Neuronal stem cell (in vitro differentiated cells): ENCODE data around the gene ZSWIM4.

Source experiments
- DNase-seq: peaks from one replicate; pipeline ENCODE4 v3.0.0-alpha.2; 2013; ENCODE audit warnings: low spot score
- H2AFZ ChIP-seq: one replicate; pipeline ENCODE4 v1.6.1; 2013; ENCODE audit warnings: mild to moderate bottlenecking, low read length, inconsistent platforms
- H2AK5ac ChIP-seq: 2 replicates; pipeline ENCODE4 v1.6.1; 2013; ENCODE audit warnings: low read depth, mild to moderate bottlenecking, inconsistent platforms, low read length, moderate library complexity, mixed read lengths
- H2BK120ac ChIP-seq: 2 replicates; pipeline ENCODE4 v1.6.1; 2013; ENCODE audit warnings: low read depth, mild to moderate bottlenecking, inconsistent platforms, low read length, moderate library complexity, mixed read lengths
- H2BK12ac ChIP-seq: one replicate; pipeline ENCODE4 v1.6.1; 2013; ENCODE audit warnings: low read length, inconsistent platforms
- H2BK15ac ChIP-seq: 2 replicates; pipeline ENCODE4 v1.6.1; 2013; ENCODE audit warnings: mild to moderate bottlenecking, low read length, inconsistent platforms, mixed read lengths
- H2BK5ac ChIP-seq: one replicate; pipeline ENCODE4 v1.6.1; 2013; ENCODE audit warnings: inconsistent platforms, mild to moderate bottlenecking, low read length, moderate library complexity
- H3K14ac ChIP-seq: one replicate; pipeline ENCODE4 v1.6.1; 2013; ENCODE audit warnings: low read length, inconsistent platforms
- H3K18ac ChIP-seq: 2 replicates; pipeline ENCODE4 v1.6.1; 2013; ENCODE audit warnings: low read length, inconsistent platforms
- H3K23ac ChIP-seq: 2 replicates; pipeline ENCODE4 v1.6.1; 2013; ENCODE audit warnings: low read depth, mild to moderate bottlenecking, mixed read lengths, low read length, inconsistent platforms; ENCODE audit not compliant: poor library complexity
- H3K27ac ChIP-seq: replicated peaks from 3 replicates; pipeline ENCODE4 v1.5.1; 2013; ENCODE audit warnings: low read length, inconsistent platforms
- H3K27me3 ChIP-seq, 3 experiments: 2 replicates each; pipeline ENCODE4 v1.6.1; 2013; ENCODE audit warnings: low read length in 3 of 3, mild to moderate bottlenecking in 2 of 3, inconsistent platforms in 1 of 3, low read depth in 1 of 3, mixed read lengths in 1 of 3, moderate library complexity in 1 of 3; ENCODE audit not compliant: control insufficient read depth in 3 of 3, insufficient read depth in 3 of 3
- H3K36me3 ChIP-seq, 2 donors: replicated peaks in 1 of 2; 2 replicates each; pipeline ENCODE4 v1.6.1; 2013; ENCODE audit warnings: low read length in 2 of 2; ENCODE audit not compliant: control insufficient read depth in 2 of 2, insufficient read depth in 2 of 2
- H3K4ac ChIP-seq: 2 replicates; pipeline ENCODE4 v1.6.1; 2013; ENCODE audit warnings: inconsistent platforms, mild to moderate bottlenecking, low read length, moderate library complexity
- H3K4me1 ChIP-seq, 2 donors: 1 replicate in 1 of 2; 2 replicates in 1 of 2; pipeline ENCODE4 v1.6.1; 2013; ENCODE audit warnings: low read length in 2 of 2, low read depth in 1 of 2; ENCODE audit not compliant: control insufficient read depth in 2 of 2, insufficient read depth in 1 of 2
- H3K4me2 ChIP-seq: one replicate; pipeline ENCODE4 v1.6.1; 2013; ENCODE audit warnings: mild to moderate bottlenecking, low read length, inconsistent platforms; ENCODE audit not compliant: insufficient read depth, poor library complexity, severe bottlenecking
- H3K4me3 ChIP-seq, 2 donors: 2 replicates each; pipeline ENCODE4 v1.5.1; 2013; ENCODE audit warnings: low read length in 2 of 2, mild to moderate bottlenecking in 2 of 2, inconsistent platforms in 1 of 2, moderate library complexity in 1 of 2
- H3K79me1 ChIP-seq: one replicate; pipeline ENCODE4 v1.6.1; 2013; ENCODE audit warnings: low read depth, mild to moderate bottlenecking, inconsistent platforms, low read length, moderate library complexity
- H3K9ac ChIP-seq: one replicate; pipeline ENCODE4 v1.6.1; 2013; ENCODE audit warnings: mild to moderate bottlenecking, low read depth, low read length, inconsistent platforms; ENCODE audit not compliant: poor library complexity
- H3K9me3 ChIP-seq, 2 donors: replicated peaks in 1 of 2; 2 replicates each; pipeline versions ENCODE3 to v1.6.1; 2013; ENCODE audit warnings: low read length in 2 of 2, mild to moderate bottlenecking in 2 of 2, inconsistent platforms in 1 of 2, low read depth in 1 of 2, mixed read lengths in 1 of 2, moderate library complexity in 1 of 2; ENCODE audit not compliant: control insufficient read depth in 2 of 2, insufficient read depth in 1 of 2
- H4K8ac ChIP-seq: one replicate; pipeline ENCODE4 v1.6.1; 2013; ENCODE audit warnings: low read depth, mild to moderate bottlenecking, inconsistent platforms, low read length, moderate library complexity
- H4K91ac ChIP-seq: one replicate; pipeline ENCODE4 v1.6.1; 2013; ENCODE audit warnings: low read length, low read depth, mild to moderate bottlenecking, inconsistent platforms; ENCODE audit not compliant: poor library complexity
- WGBS, 2 donors: extraction: QIAGEN DNeasy Blood & Tissue Kit; methylation state at CpG; one replicate each; pipeline ENCODE4 v1.1.7; 2013; ENCODE audit warnings: missing lambda C conversion rate in 2 of 2, mixed read lengths in 1 of 2; ENCODE audit not compliant: insufficient read length in 2 of 2, insufficient replicate concordance in 1 of 2; ENCODE audit errors: extremely low coverage in 2 of 2; 5-methylcytosine and 5-hydroxymethylcytosine counted together

Gene ZSWIM4

DNA sequence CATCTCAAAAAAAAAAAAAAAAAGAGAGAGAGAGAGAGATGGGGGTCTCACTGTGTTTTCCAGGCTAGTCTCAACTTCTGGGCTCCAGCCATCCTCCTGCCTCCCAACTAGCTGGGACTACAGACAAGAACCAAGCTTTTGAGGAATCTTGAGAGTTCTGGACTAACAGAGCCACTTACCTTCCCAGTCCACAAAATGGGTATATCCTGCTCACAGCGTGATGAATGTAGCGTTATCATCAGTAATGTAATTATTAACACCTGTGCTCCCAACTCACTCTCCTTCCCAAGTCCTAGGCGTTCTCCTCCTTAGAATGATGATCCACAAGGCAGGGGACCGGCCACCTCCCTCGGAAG, 77.1 kb downstream of the ZSWIM4 start:
- H3K23ac ChIP-seq: peak overlapping the region; percentile 74
- H3K14ac ChIP-seq: no peak overlapping the region
- H2BK12ac ChIP-seq: no peak overlapping the region
- no peaks in the 10 kb centered on the region for H3K36me3 ChIP-seq
- no peak overlapping the region for H3K4ac ChIP-seq
- peak overlapping the region; percentile 92 for H2AFZ ChIP-seq
- H3K9ac ChIP-seq: peak overlapping the region; percentile 36
- peak overlapping the region; percentile 65 for H3K4me2 ChIP-seq
- no peak overlapping the region for H2BK15ac ChIP-seq
- H3K18ac ChIP-seq: peak overlapping the region; percentile 80
- H2AK5ac ChIP-seq: peak overlapping the region; percentile 73
- H3K4me3 ChIP-seq: peak overlapping the region in 1 of 2 donors; percentile 25
- no peaks in the 10 kb centered on the region for H3K9me3 ChIP-seq
- no peak for DNase-seq
- no peaks in the 10 kb centered on the region for H3K79me1 ChIP-seq
- H2BK120ac ChIP-seq: no peak overlapping the region
- H4K8ac ChIP-seq: no peak overlapping the region
- peaks cover 7% of the 10 kb centered on the region in 2 donors for H3K4me1 ChIP-seq
- no CpG with 5 or more reads among the region's 5 CpGs for WGBS, 2 donors
- H3K27ac ChIP-seq: peak overlapping the region; percentile 3
- peaks cover 0 to 21% (median 12%) of the 10 kb centered on the region in 3 experiments for H3K27me3 ChIP-seq
- H2BK5ac ChIP-seq: no peak overlapping the region
- H4K91ac ChIP-seq: no peak overlapping the region

DNA sequence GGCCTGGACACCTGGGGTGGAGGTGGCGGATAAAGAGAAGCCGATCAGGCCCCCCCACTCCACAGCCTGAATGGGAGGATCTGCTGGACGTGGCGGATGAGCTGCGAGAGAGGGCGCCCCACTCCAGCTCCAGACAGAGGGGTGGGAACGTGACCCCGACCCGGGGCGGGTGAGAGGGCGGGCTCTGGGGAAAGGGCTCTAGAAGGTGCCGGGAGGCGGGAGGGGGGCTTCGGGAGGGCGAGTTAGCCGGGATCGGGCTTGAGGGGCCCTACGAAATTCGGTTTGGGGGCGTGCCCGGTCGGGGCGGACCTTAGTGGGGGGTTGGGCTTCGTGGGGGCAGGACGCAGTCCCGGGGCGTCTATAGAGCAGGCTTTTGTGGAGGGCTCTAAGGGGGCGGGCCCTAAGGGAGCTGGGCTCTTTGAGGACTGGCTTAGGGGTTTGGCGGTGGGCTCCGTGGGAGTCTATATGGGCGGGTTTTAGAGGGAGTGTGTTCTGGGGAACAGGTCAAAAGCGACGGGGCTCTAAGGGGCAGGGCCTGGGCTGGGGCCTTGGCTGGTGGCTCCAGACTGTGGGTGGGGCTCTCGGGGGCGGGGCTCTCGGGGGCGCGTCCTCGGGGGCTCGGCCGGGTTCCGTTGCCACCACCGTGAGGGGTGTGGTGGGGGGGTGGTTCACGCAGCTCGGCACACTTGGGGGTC, 77.6 kb downstream of the ZSWIM4 start:
- Histone ChIP-seq H2AFZ (peak overlapping the region; percentile 92), H2BK12ac (no peak overlapping the region), H2BK120ac (no peak overlapping the region), H3K27me3 (peaks cover 0 to 16% (median 7%) of the 10 kb centered on the region in 3 experiments), H3K27ac (peak overlapping the region; percentile 3), H3K23ac (peak overlapping the region; percentile 74), H3K4me3 (peak overlapping the region; percentile 25 to 62), H4K8ac (no peak overlapping the region), H3K4ac (no peak overlapping the region), H3K9ac (no peak overlapping the region), H3K14ac (no peak overlapping the region), H3K9me3 (no peaks in the 10 kb centered on the region), H3K4me2 (peak overlapping the region; percentile 65), H2BK5ac (no peak overlapping the region), H3K36me3 (no peaks in the 10 kb centered on the region), H3K18ac (peak overlapping the region; percentile 92), H2AK5ac (peak overlapping the region; percentile 92), H3K4me1 (peaks cover 7% of the 10 kb centered on the region in 2 donors), H3K79me1 (no peaks in the 10 kb centered on the region), H4K91ac (no peak overlapping the region), H2BK15ac (peak overlapping the region; percentile 76)
- peak; percentile 75 for DNase-seq
- WGBS, 2 donors: no CpG with 5 or more reads among the region's 45 CpGs

GRCh38 chr19:13873834-13874515, 78.7 kb downstream of the ZSWIM4 start:
- Histone ChIP-seq H3K9ac (no peak overlapping the region), H2BK5ac (no peak overlapping the region), H3K79me1 (no peaks in the 10 kb centered on the region), H2AFZ (no peak overlapping the region), H2AK5ac (peak overlapping the region; percentile 92), H2BK15ac (peak overlapping the region; percentile 76), H3K4me2 (no peak overlapping the region), H2BK12ac (no peak overlapping the region), H3K18ac (peak overlapping the region; percentile 45), H3K36me3 (no peaks in the 10 kb centered on the region), H3K14ac (no peak overlapping the region), H4K91ac (peak overlapping the region; percentile 46), H2BK120ac (no peak overlapping the region), H3K4ac (no peak overlapping the region), H3K4me3 (no peak overlapping the region), H3K4me1 (peaks cover 7% of the 10 kb centered on the region in 2 donors), H3K9me3 (no peaks in the 10 kb centered on the region), H4K8ac (no peak overlapping the region), H3K27me3 (peaks cover 0 to 10% (median 3%) of the 10 kb centered on the region in 3 experiments), H3K27ac (no peak overlapping the region), H3K23ac (peak overlapping the region; percentile 6)
- DNase-seq: no peak
- WGBS, 2 donors: no CpG with 5 or more reads among the region's 35 CpGs

DNA sequence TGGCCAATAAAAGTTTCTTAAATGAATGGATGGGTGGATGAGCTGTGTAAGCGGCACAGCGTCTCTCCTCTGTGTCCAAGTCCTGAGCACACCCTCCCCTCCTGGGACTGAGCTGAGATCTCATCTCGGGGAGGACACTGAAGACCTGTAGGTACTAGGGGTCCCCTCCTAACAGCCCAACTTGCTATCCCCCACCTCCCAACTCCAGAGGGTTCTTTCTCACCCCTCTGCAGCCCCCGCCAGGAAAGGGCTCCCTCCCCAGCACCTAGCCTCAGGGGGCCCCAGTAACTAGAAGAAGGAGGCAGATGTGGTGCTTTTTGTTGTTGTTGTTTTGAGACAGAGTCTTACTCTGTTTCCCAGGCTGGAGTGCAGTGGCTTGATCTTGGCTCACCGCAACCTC, 80.6 kb downstream of the ZSWIM4 start:
- no peak overlapping the region for H2AFZ ChIP-seq
- peaks cover 13% of the 10 kb centered on the region in 2 donors for H3K4me1 ChIP-seq
- H3K4ac ChIP-seq: no peak overlapping the region
- no peak overlapping the region for H3K14ac ChIP-seq
- no peak overlapping the region for H3K23ac ChIP-seq
- no peak overlapping the region for H3K18ac ChIP-seq
- H3K36me3 ChIP-seq: no peaks in the 10 kb centered on the region
- H4K8ac ChIP-seq: no peak overlapping the region
- H2AK5ac ChIP-seq: no peak overlapping the region
- H2BK12ac ChIP-seq: no peak overlapping the region
- H2BK5ac ChIP-seq: no peak overlapping the region
- no CpG with 5 or more reads among the region's 5 CpGs for WGBS, 2 donors
- H3K9ac ChIP-seq: no peak overlapping the region
- no peak overlapping the region for H2BK15ac ChIP-seq
- H3K4me2 ChIP-seq: no peak overlapping the region
- no peak overlapping the region for H4K91ac ChIP-seq
- H2BK120ac ChIP-seq: no peak overlapping the region
- no peak overlapping the region for H3K4me3 ChIP-seq
- H3K27me3 ChIP-seq: peaks cover 0 to 6% (median 3%) of the 10 kb centered on the region in 3 experiments
- H3K9me3 ChIP-seq: no peaks in the 10 kb centered on the region
- no peak overlapping the region for H3K27ac ChIP-seq
- no peak for DNase-seq
- H3K79me1 ChIP-seq: no peaks in the 10 kb centered on the region
